GM18508 (cell line): Measurements from ENCODE around the gene HS3ST3B1.

Experiments
- ATAC-seq: cut with Tn5 transposase; IDR thresholded peaks from one replicate; pipeline ENCODE4 v1.9.1; 2021; ENCODE audit warnings: moderate number of reproducible peaks; ENCODE audit not compliant: insufficient read depth, unreplicated experiment

HS3ST3B1 gene

DNA sequence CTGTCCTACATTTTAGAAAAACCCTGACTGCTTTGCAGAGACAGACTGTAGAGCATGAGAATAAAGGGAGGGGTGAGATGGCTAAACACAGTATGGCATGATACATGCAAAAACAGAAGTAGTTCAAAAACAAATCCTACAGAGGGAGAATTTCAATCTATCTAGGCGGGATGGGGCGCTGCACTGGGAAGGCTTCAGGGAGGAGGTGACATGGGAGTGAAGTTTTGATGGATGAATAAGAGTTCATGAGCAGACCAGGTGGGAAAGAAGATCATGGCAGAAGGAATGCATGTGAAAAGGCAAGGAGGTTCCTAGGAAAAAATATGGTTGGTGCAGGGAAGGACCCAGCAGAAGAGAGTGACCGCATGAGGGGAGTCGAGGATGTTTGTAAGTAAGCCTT lies 19.2 kb downstream of the HS3ST3B1 start:
- no peak for ATAC-seq

DNA sequence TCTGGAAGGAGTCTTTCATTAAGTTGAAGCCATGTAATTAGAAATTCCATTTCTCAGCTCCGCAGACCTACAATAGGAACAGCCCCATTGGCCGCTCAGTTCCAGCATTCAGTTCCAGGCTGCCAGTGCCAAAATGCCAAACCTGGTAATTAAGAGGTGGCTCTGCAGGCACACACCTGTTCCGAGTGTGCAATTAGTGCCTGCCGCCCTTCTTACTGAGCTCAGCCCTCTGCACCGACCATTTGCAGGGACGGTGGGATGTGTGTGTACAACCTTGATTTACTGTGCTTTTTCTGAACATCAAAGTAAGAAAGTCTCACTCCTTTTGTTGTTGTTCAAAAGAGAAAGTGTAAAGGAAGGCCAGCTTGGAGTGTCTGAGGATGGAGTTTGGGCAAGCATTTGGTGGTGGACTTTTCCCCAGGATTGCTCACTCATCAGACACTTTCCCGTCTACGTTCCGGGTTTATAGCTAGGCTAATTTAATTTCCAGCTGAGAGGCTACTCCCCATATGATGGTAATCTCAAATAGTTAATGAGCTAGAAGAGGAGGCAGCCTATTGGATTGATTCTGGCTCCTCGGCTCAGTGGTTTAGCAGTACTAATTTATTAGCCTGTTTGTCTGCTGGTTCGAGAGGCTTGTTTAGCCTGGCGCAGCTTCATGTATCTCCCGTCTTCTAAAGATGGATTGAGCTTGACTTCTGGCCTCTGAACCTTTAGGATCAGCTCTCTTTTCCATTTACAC lies 20.0 kb downstream of the HS3ST3B1 start:
- ATAC-seq = no peak

DNA sequence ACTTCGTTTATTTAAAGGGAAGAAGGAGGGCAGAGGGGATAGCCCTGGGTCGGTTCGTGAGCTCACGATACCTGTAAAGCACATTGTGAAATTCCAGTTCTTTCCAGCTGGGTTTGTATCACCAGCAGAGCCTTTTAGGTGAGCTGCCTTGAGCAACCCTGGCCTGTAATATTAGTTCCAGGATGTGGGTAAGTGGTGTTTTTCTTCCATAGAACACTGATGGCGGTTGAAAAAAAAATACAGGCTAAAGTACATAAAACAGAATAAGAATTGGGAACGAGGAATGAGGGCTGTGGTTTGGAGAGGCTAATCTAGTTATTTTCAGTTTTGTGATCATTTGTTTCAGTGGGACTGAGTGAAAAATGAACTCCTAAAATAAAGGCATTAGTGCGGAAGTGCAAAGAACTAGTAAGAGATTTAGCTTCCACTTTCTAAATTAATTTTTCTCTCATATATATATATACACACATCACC lies 20.6 kb downstream of the HS3ST3B1 start:
- ATAC-seq = no peak

DNA sequence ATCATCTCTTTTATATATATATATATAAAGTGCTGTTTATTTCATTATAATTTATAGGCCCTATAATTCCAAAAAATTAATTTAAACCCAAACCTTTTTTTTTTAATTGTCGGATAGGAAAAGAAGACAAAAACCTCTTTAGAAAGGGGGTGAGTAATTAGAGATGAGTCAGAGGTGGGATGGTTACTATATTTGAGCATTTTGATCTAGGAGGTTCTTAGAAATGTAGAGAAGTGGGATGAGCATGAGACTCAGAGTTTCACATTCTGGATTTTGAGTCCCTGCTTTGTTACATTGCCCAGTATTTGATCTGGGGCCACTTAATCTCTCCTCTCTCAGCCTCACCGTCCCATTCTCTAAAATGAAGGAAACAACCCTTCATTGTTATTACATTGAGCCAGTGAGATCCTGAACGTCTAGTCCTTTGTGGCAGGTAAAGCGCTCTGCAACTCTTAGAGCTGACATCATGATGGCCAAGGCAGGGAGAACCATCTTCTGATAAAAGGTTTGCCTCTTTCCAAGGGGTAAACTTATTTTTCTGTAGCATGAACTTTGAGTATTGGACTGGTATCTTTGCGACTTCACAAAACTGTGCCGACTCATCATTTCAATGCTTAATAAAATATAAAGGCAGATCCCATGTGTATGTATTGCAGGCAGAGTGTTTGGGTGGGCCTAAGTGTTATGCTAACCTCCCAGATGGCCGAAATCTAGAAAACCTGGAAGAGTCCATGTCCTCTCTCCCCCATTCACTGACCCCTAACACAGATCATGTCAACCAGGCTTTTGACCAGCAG lies 21.3 kb downstream of the HS3ST3B1 start:
- ATAC-seq = no peak

DNA sequence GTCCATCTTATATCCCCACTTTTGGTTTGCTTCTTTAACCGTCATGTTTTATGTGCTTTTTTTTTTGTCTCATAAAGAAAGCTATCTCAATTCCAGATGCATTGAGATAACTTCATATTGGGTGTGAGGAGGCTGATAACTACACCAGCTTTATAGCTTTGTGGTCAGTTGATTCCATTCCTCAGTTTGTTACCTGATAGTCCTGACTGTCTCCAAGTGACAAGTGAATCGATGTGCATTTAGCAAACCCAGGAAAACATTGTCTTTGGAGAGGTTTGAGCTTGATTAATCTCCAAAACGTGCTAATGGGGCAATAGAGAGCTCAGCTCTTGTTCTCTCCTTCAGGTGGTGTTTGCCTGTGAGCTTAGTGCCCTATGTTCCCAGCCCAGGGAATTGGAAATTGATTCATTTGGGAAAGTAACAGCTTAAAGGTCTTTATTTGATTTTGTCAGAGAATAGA lies 22.7 kb downstream of the HS3ST3B1 start:
- ATAC-seq = no peak

DNA sequence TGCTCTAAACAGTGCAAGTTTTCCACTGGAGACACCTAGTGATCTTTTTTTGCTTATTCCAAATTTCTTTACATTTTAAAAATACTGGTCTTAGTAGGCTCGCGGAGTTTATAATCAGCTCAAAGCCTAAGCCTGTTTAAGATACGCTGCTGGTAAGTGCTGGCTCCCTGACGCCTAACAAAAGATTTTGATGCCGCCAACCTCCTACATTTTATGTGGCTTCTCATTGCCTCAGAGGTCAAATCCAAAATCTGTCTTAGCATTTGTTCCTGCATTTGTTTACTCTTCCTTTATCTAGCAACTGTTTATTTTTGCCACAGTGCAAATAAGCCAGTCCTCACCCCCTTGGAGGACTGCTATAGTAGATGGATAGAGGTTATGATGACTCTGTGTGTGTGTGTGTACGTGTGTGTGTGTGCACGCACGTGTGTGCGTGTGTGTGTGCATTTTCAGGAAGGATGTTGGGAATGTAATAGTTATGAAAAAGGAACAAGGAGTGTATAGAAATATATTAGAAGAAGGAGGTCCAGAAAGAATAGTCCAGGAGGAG lies 24.8 kb downstream of the HS3ST3B1 start:
- ATAC-seq = no peak

DNA sequence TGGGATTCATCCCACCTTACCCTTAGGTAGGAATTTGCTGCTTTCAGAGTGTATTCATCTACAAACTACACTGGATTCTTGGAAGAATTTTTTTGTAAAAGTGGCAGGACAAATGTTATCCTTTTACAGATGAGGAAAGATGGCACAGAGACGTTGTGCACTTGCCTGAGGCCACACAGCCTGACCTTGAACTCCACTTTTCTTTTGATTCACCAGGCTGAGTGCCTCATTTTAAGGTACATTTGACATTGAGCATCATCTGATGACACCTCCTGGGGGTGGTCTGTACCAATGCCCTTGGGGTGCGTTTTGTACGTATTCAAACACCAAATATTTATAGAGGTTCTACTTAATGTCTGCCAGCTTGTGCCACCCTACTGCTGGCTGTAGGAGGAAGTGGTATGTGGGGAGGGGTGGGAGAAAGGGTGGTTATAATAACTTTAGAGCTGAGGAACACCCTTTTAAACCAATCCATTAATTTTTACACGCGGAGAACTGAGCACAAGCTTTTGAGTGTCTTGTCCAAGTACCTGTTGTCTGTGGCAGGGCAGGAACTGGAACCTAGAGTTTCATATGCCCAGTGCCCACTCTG lies 29.1 kb downstream of the HS3ST3B1 start:
- ATAC-seq = no peak

DNA sequence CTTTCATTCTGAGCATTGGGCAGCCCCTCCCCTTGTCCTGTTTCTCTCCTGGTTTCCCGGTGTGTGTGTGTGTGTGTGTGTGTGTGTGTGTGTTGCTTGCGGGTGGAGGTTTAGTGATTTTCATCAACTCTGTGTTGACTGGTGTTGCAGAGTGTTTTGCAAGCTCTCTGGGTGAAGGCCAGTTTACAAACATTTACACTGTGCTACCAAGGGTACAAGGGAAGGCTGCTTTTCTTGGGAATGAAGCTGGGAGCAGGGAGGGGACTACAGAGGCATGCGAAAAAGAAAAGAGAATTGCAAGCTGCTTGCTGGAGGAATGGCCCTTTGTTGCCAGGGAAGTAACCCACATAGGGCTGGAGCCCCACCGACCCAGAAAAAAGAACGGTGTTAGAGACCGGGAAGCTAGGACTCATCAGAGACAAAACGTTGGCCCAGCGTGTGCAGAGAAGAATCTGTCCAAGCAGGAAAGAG lies 29.6 kb downstream of the HS3ST3B1 start:
- no peak for ATAC-seq

DNA sequence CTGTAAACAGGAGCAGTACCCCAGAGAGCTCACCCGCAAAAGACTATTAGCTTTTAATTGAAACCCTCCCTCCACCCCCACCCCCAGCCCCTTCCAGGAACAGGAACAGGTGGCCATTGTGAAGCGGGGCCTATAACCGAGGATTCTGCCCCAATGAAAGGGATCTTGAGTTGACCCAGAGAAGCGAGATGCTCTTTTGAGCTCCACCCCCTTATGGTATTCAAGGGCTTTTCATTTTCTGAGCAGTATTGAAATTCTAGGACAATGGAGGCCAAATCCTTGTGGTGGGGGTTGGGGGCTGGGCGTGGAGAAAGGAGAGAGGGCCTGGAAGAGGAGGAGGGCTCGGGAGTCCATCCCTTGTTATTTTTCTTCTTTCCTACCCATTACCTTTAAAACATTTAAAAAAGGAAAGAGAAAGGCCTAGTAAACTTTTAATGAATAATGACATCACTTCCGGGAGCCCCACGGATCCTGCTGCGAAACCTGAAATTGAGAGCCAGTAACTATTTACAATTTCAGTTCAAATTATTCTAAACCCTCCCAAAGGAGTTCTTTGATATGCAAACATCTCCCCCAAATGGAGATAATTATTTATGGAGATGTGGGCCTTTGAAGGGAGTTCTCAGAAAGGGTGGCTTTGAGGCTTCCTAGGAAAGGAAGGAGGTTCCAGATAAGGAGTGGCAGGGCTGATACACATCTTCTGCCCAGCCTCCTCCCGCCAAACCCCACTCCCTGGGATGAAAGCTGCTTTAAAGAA lies 30.5 kb downstream of the HS3ST3B1 start:
- ATAC-seq = no peak

DNA sequence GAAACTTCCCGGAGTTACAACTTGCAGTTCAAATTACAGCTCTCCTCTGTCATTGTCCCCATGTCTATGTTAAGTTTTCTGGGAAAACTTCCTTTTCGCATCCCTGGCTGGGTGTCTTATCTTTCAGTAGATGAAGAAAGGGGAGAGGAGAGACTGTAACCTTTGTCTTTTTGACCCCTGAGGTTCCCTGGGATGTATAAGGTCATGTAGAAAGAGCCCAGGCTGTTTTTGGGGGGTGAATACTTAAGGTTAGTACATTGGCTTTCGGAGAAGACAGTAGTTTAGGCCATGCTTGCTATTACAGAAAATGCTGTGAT lies 31.1 kb downstream of the HS3ST3B1 start:
- ATAC-seq = no peak

DNA sequence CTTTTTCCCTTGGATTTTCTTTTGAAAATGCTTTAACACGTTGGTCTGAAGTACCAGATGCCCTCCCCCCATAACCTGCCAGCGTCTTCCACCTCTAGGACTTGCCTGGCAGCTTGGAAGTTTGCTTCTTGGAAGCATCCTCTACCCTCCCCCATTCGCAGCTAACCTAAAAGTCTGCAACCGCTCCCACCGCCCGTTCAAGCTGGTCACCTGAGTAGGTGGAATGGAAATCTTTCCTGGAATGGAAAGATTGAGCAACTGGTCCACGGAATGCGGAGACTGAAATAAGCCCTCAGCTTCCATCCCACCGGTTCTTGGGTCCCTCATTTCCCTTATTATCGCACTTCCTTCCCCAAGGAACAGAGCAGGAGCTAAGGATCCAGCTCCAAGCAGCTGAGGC lies 31.4 kb downstream of the HS3ST3B1 start:
- no peak for ATAC-seq

DNA sequence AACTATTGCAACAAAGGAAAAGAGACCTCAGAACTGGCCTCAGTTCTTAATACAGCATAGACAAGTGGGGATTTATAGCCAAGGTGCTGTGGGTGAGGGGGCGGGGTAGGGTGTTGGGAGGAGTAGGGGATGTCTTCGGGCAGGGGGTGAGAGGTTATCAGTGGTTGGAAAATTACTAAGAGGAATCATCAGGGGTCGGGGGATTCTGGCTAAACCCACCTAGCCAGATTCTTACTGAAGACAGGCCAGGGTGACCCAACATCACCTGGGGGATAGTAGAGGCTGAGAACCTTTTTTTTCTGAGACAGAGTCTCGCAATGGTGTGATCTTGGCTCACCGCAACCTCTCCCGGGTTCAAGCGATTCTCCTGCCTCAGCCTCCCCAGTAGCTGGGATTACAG lies 32.6 kb downstream of the HS3ST3B1 start:
- no peak for ATAC-seq

DNA sequence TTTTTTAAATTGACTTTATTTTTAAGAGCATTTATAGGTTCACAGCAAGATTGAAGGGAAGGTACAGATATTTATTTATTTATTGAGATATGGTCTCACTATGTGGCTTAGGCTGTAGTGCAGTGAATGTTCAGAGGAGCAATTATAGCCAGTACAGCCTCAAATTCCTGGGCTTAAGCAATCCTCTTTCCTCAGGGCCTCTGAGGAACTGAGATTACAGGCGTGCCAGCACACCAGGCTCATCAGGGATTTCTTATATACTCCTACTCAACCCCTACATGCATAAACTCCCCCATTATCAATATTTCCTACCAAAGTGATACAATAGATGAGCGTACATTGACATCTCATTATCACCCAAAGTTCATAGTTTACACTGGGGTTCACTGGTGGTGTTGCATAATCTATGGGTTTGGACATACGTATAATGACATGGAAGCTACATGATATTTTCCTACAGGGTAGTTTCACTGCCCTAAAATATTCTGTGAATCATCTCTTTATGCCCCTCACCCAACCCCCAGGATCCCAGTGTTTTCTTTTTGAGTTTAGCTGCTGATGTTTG lies 33.5 kb downstream of the HS3ST3B1 start:
- ATAC-seq = no peak

DNA sequence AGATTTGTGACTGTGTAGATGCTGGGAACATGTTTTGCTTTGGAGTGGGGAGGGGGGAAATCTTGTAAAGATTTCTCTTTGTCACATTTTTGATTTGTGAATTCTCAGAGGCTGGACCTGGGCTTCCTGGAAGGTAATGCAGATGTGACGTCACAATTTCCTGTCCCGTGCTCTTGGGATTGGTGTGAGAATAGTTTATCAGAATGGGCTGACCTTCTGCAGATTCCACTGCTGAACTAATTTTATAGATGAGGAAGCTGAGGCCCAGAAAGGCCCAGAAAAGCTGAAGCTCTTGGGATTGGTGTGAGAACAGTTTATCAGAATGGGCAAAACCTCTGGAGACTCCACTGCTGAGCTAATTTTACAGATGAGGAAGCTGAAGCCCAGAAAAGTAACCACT lies 34.0 kb downstream of the HS3ST3B1 start:
- no peak for ATAC-seq

DNA sequence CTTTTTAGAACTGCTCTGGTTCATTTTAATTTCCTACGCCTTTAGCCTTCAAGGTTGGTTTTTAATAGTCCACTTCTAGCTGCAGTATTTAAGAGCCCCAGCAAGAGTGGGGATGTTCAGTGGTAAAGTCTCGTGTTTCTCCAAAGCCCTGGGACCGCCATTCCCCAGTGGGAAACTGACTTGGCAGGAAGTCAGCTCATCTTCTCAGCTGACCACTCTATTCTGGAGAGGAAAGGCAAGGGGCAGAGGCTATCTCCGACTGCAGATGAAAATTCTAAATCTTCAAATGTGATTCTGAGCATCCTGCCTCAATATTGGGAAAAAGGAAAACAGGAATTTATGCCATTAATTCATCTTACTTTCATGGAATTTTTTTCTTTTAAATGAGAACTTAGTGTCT lies 35.5 kb downstream of the HS3ST3B1 start:
- ATAC-seq = no peak

DNA sequence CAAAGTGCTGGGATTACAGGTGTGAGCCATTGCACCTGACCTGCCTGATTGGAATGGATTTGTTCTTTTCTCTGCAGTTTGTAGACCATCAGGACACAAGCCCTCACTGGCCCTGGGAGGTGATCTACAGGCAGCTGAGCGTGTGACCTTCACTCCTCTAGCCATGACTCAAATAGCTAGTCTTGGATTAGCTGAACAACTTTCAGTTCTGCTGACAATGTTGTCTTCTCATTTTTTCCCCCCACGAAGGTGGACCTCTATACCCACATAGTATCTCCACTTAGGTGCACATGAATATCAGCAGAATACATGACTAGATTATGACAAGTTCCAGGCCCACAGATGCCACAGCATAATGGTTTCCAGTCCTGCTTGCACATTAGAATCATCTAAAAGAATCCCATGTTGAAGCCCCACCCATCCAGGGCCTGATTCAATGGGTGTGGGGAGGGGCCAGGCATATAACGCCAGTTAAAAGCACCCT lies 36.8 kb downstream of the HS3ST3B1 start:
- ATAC-seq = peak; percentile 94

DNA sequence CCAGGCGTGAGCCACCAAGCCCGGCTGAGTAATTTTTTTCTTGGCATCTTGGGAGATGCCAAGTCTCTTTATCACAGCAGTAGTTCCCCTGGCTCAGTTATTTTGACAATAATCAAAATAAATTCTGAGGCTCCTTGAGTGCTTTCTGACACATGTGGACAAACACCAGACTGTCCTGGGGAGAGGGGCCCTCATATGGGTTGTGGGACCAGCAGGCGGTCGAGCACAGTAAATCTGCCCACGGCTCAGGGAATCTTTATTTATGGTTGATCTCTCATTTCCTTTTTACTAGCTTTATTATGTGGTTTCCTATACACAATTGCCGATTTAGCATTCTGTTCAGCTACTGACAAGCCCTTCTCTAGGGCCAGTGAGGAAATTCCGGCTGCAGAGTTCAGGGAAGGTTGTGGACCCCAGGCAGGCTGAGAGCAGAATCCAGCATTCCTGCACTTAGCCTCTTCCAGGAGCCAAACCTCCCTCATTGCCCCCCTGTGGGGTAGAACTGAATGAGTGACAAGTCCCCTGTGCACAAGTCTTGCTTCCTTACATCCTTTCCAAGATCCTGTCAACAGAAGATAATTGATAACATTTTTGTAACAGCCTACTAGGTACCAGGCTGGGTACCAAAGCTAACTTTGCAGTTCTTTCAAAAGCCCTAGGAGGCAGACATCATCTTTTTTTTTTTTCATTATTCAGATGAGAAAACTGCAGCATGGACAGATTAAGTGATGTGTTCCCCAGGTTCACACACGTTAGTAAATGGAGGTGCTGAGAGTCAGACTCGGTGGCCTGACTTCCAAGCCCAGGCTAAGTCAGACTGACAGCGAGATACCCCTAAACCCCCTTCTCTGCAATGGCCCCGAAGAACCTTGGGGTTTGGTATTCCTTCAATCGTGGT lies 40.2 kb downstream of the HS3ST3B1 start:
- ATAC-seq = no peak

DNA sequence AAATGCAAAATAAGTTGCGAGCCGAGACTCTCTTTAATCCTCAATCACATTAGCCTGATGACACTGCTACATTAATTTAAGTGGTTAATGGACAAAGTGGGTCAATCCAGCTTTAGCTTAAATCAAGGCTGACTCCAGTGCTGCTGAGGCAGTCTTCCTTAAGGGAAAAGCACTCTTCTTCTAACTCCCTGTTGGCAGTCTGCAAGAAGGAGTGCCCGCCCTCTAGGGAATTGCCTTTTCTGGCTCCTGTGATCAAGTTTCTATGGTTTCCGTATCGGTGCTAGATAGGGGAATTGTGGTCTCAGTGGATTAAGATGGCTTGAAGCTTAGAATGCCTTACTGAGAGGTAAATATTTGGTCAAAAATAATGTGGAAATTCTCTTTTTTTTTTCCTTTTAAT lies 41.0 kb downstream of the HS3ST3B1 start:
- ATAC-seq = no peak

DNA sequence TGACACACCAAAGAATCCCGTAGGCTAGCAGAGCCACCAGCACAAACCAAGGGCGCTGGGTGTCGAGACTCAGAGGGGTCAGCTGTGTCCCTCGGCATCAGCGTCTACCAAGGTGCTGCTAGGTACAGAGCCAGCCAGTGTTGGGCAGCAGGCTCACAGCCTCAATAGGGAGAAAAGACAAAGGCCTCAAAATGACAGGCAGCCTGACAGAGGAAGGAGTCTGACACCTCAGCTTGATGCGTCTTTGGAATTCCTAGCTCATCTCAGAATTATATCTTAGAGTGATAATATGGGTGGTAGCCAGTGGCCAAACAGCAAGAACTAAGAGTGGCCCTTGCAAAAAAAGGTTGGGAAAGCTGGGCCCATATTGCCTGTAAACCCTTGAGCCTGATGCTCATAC lies 45.9 kb downstream of the HS3ST3B1 start:
- no peak for ATAC-seq
